ENCODE measurements around the gene MPP4. TPM values are rescaled to one million over a fixed set of nuclear protein-coding genes. Genes with fewer than 3 reads are reported as not detected.

The MPP4 gene
- total RNA-seq, 2 donors from 2014 or later, result not detected

DNA sequence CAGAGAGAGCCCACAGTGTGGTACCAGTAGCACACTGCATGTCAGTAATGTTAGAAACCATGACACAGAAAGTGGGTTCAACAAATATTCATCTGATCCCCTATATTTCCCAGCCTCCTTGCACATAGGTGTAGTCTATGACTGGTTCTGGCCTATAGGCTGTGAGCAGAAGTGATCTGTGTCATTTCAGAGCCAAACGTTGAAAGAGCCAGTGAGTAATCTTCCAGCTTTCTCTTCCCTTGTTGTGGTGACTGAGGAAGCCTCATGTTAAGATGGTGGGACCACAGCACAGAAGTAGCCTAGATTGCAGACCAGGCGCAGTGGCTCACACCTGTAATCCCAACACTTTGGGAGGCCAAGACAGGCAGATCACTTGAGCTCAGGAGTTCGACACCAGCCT is 59.2 kb downstream of the MPP4 start:
- Mint-ChIP-seq H3K27ac (no peak overlapping the region), H3K36me3 (ENCODE audit: insufficient read depth in 2 of 2) (peaks cover 4 to 8% of the 10 kb centered on the region in 2 donors), H3K4me1 (ENCODE audit: low read depth) (peaks cover 28% of the 10 kb centered on the region), H3K4me3 (no peak overlapping the region), H3K9me3 (no peaks in the 10 kb centered on the region), H3K27me3 (ENCODE audit: low read depth) (no peaks in the 10 kb centered on the region)
- DNase-seq, result peak; percentile 16 to 33
- peak; percentile 59 to 71 for ATAC-seq (replicated peaks in 1 of 2)

GRCh38 chr2:201638326-201638725 is 60.1 kb downstream of the MPP4 start:
- Mint-ChIP-seq H3K9me3 (no peaks in the 10 kb centered on the region), H3K4me1 (ENCODE audit: low read depth) (peaks cover 20% of the 10 kb centered on the region), H3K27me3 (ENCODE audit: low read depth) (no peaks in the 10 kb centered on the region), H3K4me3 (no peak overlapping the region), H3K36me3 (ENCODE audit: insufficient read depth in 2 of 2) (peaks cover 4 to 8% of the 10 kb centered on the region in 2 donors), H3K27ac (peak overlapping the region; percentile 25)
- ATAC-seq (replicated peaks in 1 of 2) (no peak), DNase-seq (no peak)

DNA sequence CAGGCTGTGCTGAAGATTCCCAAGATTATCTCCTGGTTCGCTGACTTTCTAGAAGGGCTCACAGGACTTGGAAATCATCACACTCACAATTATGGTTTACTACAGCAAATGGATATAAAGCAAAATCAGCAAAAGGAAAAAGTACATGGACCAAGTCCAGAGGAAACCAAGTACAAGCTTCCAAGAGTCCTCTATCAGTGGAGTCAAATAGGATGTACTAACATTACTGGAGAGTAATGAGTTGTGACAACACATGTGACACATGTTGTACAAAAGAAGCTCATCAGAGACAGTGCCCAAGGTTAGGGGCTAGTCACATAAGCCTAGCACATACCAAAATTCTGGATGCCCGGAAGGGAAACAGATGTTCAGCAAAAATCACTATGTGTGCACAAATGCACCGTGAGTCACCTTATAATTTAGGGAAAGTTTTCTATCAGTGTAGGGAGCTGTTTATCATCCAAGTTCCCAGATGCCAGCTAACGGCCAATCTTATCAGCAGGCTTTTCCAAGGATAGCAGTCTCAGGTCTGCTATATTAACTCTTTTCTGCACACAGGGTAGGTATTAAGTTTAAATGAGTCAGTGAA is 64.7 kb downstream of the MPP4 start:
- H3K4me1 Mint-ChIP-seq (ENCODE audit: low read depth), result peaks cover under 1% of the 10 kb centered on the region
- no peaks in the 10 kb centered on the region for H3K27me3 Mint-ChIP-seq (ENCODE audit: low read depth)
- no peak overlapping the region for H3K4me3 Mint-ChIP-seq
- ATAC-seq (replicated peaks in 1 of 2) (no peak), DNase-seq (no peak)
- peaks cover 5 to 8% of the 10 kb centered on the region in 2 donors for H3K36me3 Mint-ChIP-seq (ENCODE audit: insufficient read depth in 2 of 2)
- H3K9me3 Mint-ChIP-seq, result no peaks in the 10 kb centered on the region
- H3K27ac Mint-ChIP-seq, result no peak overlapping the region

DNA sequence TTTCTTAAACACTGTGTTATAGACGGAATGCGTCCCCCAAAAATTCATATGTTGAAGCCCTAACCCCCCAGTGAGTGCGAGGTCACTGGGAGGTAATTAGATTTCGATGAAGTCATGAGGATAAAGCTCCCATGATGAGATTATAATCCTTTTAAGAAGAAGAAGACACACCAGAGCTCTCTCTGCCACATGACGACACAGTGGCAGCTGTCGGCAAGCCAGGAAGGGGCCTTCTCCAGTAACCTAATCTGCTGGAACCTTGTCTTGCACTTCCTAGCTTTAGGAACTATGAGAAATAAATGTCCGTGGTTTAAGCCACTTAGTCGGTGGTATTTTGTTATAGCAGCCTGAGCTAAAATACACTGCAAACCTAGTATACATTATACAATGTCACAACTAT is 67.4 kb downstream of the MPP4 start:
- ATAC-seq (replicated peaks in 1 of 2) (no peak), DNase-seq (no peak)
- Mint-ChIP-seq H3K9me3 (no peaks in the 10 kb centered on the region), H3K36me3 (ENCODE audit: insufficient read depth in 2 of 2) (peaks cover 5 to 10% of the 10 kb centered on the region in 2 donors), H3K27me3 (ENCODE audit: low read depth) (no peaks in the 10 kb centered on the region), H3K27ac (no peak overlapping the region), H3K4me3 (no peak overlapping the region), H3K4me1 (ENCODE audit: low read depth) (no peaks in the 10 kb centered on the region)

DNA sequence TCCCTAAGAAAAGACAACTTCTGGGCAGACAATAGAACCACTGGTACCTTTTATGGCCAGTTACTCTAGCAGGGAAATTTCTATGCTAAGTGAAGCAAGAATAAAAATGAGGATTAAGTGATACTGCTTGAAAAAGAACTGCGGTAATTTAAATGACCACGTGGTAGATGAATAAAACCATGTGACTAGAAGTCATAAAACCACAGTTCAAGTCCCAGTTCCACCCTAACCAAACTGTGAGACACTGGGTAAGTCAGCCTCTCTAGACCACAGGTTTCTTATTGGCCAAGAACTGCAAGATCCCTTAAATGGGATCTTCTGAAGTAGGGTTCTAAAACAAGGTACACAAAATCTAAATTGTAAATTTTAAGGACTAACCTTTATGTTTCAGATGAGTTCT is 67.9 kb downstream of the MPP4 start:
- Mint-ChIP-seq H3K4me3 (no peak overlapping the region), H3K4me1 (ENCODE audit: low read depth) (no peaks in the 10 kb centered on the region), H3K27me3 (ENCODE audit: low read depth) (no peaks in the 10 kb centered on the region), H3K9me3 (no peaks in the 10 kb centered on the region), H3K36me3 (ENCODE audit: insufficient read depth in 2 of 2) (peaks cover 5 to 10% of the 10 kb centered on the region in 2 donors), H3K27ac (no peak overlapping the region)
- ATAC-seq (replicated peaks in 1 of 2) (no peak), DNase-seq (no peak)

GRCh38 chr2:201628545-201628944 is 69.9 kb downstream of the MPP4 start:
- H3K27ac Mint-ChIP-seq, result no peak overlapping the region
- no peaks in the 10 kb centered on the region for H3K9me3 Mint-ChIP-seq
- H3K27me3 Mint-ChIP-seq (ENCODE audit: low read depth), result no peaks in the 10 kb centered on the region
- H3K4me3 Mint-ChIP-seq, result no peak overlapping the region
- no peak for ATAC-seq (replicated peaks in 1 of 2)
- no peak for DNase-seq
- peaks cover 3 to 8% of the 10 kb centered on the region in 2 donors for H3K36me3 Mint-ChIP-seq (ENCODE audit: insufficient read depth in 2 of 2)
- no peaks in the 10 kb centered on the region for H3K4me1 Mint-ChIP-seq (ENCODE audit: low read depth)

- no peak overlapping the region for H3K27ac Mint-ChIP-seq
- H3K27me3 Mint-ChIP-seq (ENCODE audit: low read depth), result no peaks in the 10 kb centered on the region
- H3K9me3 Mint-ChIP-seq, result no peaks in the 10 kb centered on the region
- ATAC-seq (replicated peaks in 1 of 2) (no peak), DNase-seq (no peak)
- no peaks in the 10 kb centered on the region for H3K4me1 Mint-ChIP-seq (ENCODE audit: low read depth)
- peaks cover 0 to 2% of the 10 kb centered on the region in 2 donors for H3K36me3 Mint-ChIP-seq (ENCODE audit: insufficient read depth in 2 of 2)
- no peak overlapping the region for H3K4me3 Mint-ChIP-seq
Measured at GRCh38 chr2:201622306-201622970, 76.0 kb downstream of the MPP4 start.

DNA sequence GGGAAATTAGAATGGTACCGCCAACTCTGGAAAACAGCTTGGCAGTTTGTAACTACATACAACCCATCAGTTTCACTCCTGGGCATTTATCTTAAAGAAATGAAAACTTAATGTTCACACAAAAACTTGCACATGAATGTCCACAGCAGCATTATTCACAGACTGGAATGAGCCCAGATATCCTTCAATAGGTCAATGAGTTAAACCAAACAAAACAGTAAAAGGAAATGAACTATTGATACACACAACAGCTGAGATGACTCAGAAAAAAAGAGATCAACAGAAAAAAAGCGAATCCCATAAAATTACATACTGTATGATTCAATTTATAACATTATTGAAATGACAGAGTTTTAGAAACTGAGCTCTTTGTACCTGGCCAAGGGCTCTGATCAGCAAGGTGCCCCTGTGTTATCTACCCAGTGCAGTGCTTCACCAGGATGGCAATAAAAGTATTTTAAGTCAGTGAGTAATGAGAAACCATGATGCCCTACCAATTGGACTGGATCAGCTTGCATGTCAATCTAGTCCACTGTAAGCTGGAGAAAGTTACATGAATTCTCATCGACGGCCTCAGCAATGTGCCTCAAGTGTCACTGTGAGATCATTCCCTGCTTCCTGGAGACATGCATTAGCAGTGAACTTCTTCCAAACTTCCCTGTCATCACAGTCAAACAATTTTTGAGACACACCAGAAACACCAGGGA is 77.0 kb downstream of the MPP4 start:
- no peak for DNase-seq
- no peaks in the 10 kb centered on the region for H3K9me3 Mint-ChIP-seq
- no peak overlapping the region for H3K27ac Mint-ChIP-seq
- no peaks in the 10 kb centered on the region for H3K36me3 Mint-ChIP-seq (ENCODE audit: insufficient read depth in 2 of 2)
- H3K4me3 Mint-ChIP-seq, result no peak overlapping the region
- ATAC-seq (replicated peaks in 1 of 2), result no peak
- H3K4me1 Mint-ChIP-seq (ENCODE audit: low read depth), result no peaks in the 10 kb centered on the region
- H3K27me3 Mint-ChIP-seq (ENCODE audit: low read depth), result no peaks in the 10 kb centered on the region

GRCh38 chr2:201618744-201619662 is 79.4 kb downstream of the MPP4 start:
- Mint-ChIP-seq H3K4me1 (ENCODE audit: low read depth) (no peaks in the 10 kb centered on the region), H3K4me3 (no peak overlapping the region), H3K9me3 (no peaks in the 10 kb centered on the region), H3K27ac (no peak overlapping the region), H3K36me3 (ENCODE audit: insufficient read depth in 2 of 2) (no peaks in the 10 kb centered on the region), H3K27me3 (ENCODE audit: low read depth) (peaks cover 5% of the 10 kb centered on the region)
- DNase-seq (peak in 1 of 2 donors; percentile 3), ATAC-seq (replicated peaks in 1 of 2) (no peak)

GRCh38 chr2:201608021-201608420 is 90.4 kb downstream of the MPP4 start:
- H3K36me3 Mint-ChIP-seq (ENCODE audit: insufficient read depth in 2 of 2), result peaks cover 0 to 4% of the 10 kb centered on the region in 2 donors
- no peak overlapping the region for H3K27ac Mint-ChIP-seq
- H3K4me3 Mint-ChIP-seq, result no peak overlapping the region
- H3K27me3 Mint-ChIP-seq (ENCODE audit: low read depth), result peaks cover 7% of the 10 kb centered on the region
- DNase-seq (no peak), ATAC-seq (replicated peaks in 1 of 2) (no peak)
- no peaks in the 10 kb centered on the region for H3K4me1 Mint-ChIP-seq (ENCODE audit: low read depth)
- peaks cover 0 to 6% of the 10 kb centered on the region in 2 donors for H3K9me3 Mint-ChIP-seq

GRCh38 chr2:201607568-201607967 is 90.9 kb downstream of the MPP4 start:
- no peak overlapping the region for H3K4me3 Mint-ChIP-seq
- no peak for DNase-seq
- peaks cover 0 to 6% of the 10 kb centered on the region in 2 donors for H3K9me3 Mint-ChIP-seq
- H3K27me3 Mint-ChIP-seq (ENCODE audit: low read depth), result peaks cover 7% of the 10 kb centered on the region
- ATAC-seq (replicated peaks in 1 of 2), result no peak
- no peaks in the 10 kb centered on the region for H3K4me1 Mint-ChIP-seq (ENCODE audit: low read depth)
- no peak overlapping the region for H3K27ac Mint-ChIP-seq
- H3K36me3 Mint-ChIP-seq (ENCODE audit: insufficient read depth in 2 of 2), result peaks cover 0 to 4% of the 10 kb centered on the region in 2 donors

DNA sequence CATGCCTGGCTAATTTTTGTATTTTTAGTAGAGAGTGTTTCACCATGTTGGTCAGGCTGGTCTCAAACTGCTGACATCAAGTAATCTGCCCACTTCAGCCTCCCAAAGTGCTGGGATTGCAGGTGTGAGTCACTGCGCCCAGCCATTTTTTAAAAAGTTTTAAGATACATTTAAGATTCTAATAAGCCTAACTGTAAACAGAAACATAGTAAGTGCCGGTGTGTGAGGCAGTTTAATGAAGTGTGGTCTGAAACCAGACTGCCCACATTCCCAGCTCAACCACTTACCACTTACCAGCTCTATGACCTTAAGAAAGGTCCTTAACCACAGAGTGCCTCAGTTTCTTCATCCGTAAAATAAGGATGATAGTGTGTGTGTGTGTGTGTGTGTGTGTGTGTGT is 97.5 kb downstream of the MPP4 start:
- no peak overlapping the region for H3K4me3 Mint-ChIP-seq
- H3K27ac Mint-ChIP-seq, result no peak overlapping the region
- H3K36me3 Mint-ChIP-seq (ENCODE audit: insufficient read depth in 2 of 2), result peaks cover 0 to 3% of the 10 kb centered on the region in 2 donors
- H3K9me3 Mint-ChIP-seq, result peaks cover 5 to 6% of the 10 kb centered on the region in 2 donors
- H3K4me1 Mint-ChIP-seq (ENCODE audit: low read depth), result no peaks in the 10 kb centered on the region
- DNase-seq (no peak), ATAC-seq (replicated peaks in 1 of 2) (no peak)
- H3K27me3 Mint-ChIP-seq (ENCODE audit: low read depth), result peaks cover 7% of the 10 kb centered on the region

- peaks cover 1 to 6% of the 10 kb centered on the region in 2 donors for H3K36me3 Mint-ChIP-seq (ENCODE audit: insufficient read depth in 2 of 2)
- no peak overlapping the region for H3K4me3 Mint-ChIP-seq
- no peak for DNase-seq
- no peak for ATAC-seq (replicated peaks in 1 of 2)
- no peaks in the 10 kb centered on the region for H3K4me1 Mint-ChIP-seq (ENCODE audit: low read depth)
- peaks cover 6 to 12% of the 10 kb centered on the region in 2 donors for H3K9me3 Mint-ChIP-seq
- no peak overlapping the region for H3K27ac Mint-ChIP-seq
- H3K27me3 Mint-ChIP-seq (ENCODE audit: low read depth), result no peaks in the 10 kb centered on the region
Measured at GRCh38 chr2:201597397-201597796, 101.0 kb downstream of the MPP4 start.

All from activated T-cell treated with anti-CD3 and anti-CD28 coated beads, Interleukin-2, amount 50 U/mL, for 72 hours (primary cell).